ENCODE data around the gene SCT. TPM values are rescaled to one million over a fixed set of nuclear protein-coding genes. Genes with fewer than 3 reads are reported as not detected.

SCT gene, protein sequence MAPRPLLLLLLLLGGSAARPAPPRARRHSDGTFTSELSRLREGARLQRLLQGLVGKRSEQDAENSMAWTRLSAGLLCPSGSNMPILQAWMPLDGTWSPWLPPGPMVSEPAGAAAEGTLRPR
- total RNA-seq (2022; extraction: Qiagen RNA extraction; ENCODE audit: low read depth): not detected in 5 replicates

GRCh38 chr11:626475-627307, at the start of gene SCT:
SCT (minus strand) TSS chr11:627181; CDS start chr11:627143, 38 bp downstream.

DNA sequence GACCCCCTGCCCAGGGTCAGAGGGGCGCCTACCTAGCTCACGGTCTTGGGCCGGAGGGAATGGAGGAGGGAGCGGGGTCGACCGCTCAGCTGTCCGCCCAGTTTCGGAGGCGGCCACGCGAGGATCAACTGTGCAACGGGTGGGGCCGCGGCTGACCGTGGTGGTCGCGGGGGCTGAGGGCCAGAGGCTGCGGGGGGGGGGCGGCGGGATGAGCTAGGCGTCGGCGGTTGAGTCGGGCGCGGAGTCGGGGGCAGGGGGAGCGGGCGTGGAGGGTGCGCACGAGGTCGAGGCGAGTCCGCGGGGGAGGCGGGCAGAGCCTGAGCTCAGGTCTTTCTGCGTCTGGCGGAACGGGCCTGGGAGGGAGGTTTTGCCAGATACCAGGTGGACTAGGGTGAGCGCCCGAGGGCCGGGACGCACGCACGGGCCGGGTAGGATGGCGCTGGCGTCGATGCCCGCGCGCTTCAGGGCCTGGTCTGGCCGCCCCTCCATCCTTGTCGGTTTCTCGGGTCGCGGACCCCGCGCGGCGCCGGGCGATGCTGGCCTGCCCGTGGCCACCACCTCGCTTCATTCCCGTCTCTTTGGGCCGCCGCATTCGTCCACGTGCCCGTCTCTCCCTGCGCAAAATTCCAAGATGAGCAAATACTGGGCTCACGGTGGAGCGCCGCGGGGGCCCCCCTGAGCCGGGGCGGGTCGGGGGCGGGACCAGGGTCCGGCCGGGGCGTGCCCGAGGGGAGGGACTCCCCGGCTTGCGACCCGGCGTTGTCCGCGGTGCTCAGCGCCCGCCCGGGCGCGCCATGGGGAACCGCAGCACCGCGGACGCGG, 9.7 kb upstream of the SCT start, which contains the start of gene DRD4:
Gene DRD4, plus strand, starts transcription at position 759 of the 822 bp plus-strand sequence. Its CDS starts 36 bp downstream, at position 795.

DNA sequence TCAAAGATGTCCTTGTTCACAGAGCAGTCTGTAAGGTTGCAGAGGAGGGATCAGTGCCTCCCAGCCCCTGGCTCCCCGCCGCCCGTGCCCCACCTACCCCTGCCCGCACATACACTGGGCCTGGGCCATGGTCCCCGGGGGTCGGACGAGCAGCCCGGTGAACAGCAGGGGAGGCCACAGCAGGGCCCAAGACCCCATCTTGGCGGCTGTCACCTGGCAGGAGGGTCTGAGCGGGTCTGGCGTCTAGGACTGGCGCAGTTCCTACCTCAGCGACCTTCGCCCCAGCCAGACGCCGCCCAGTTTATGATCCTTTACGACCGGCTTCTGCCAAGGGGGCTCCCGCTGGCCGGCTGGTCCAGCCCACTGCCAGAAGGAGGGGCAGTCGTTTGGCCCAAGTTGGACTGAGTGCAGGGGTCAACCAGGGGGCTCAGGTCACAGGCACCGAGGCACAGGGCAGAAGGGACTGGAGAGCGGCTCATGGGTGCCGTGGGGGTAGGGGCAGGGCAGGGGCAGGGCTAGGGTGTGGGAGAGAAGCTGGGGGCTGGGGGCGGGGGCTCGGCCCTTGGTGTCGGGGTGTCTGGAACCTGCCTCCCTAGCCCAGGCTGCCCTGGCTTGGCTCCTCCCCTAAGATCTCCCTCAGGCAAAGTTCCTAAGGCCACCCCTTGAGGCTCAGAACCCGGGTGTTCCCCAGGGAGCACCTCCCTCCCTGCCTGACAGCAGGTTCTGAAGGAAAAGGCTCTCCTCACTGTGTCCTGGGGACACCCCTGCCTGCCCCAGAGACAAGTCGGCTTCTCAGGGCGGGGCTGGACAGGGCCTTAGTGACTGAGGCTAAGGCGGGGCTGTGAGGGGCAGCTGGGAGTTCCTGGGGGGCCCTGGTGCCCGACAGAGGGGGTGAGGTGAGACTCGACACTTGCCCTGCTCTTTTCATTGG, 2.0 kb downstream of the SCT start, which contains the start of gene CDHR5:
Gene CDHR5, minus strand, starts transcription at position 251 of the 931 bp plus-strand sequence. Its CDS starts 53 bp downstream, at position 198.

GRCh38 chr11:615504-616319, 11.3 kb downstream of the SCT start, which contains the start of gene IRF7:
IRF7 (minus strand) TSS chr11:615950; CDS start chr11:615364, 586 bp downstream.

Other genes starting within 250 kb of the SCT start
- gene PKP3, start 233.0 kb downstream of the SCT start, total RNA-seq (2022; extraction: Qiagen RNA extraction; ENCODE audit: low read depth): 29.9 to 39.9 TPM (median 38.6 TPM) in 5 replicates
- 60.4 to 93.3 TPM (median 87.7 TPM) in 5 replicates for gene SIGIRR, start 212.2 kb downstream of the SCT start, total RNA-seq (2022; extraction: Qiagen RNA extraction; ENCODE audit: low read depth)
- 0.72 to 1.2 TPM (median 0.88 TPM) in 5 replicates for gene ANO9, start 185.2 kb downstream of the SCT start, total RNA-seq (2022; extraction: Qiagen RNA extraction; ENCODE audit: low read depth)
- 33.8 to 46.7 TPM (median 44.8 TPM) in 5 replicates for gene PTDSS2, start 176.9 kb downstream of the SCT start, total RNA-seq (2022; extraction: Qiagen RNA extraction; ENCODE audit: low read depth)
- gene RNH1, start 119.9 kb downstream of the SCT start, total RNA-seq (2022; extraction: Qiagen RNA extraction; ENCODE audit: low read depth): 134 to 192 TPM (median 169 TPM) in 5 replicates
- gene HRAS, start 91.6 kb downstream of the SCT start, total RNA-seq (2022; extraction: Qiagen RNA extraction; ENCODE audit: low read depth): 108 to 168 TPM (median 150 TPM) in 5 replicates
- 0.54 to 0.97 TPM (median 0.77 TPM) in 5 replicates for gene LRRC56, start 89.7 kb downstream of the SCT start, total RNA-seq (2022; extraction: Qiagen RNA extraction; ENCODE audit: low read depth)
- gene LMNTD2, start 66.4 kb downstream of the SCT start, total RNA-seq (2022; extraction: Qiagen RNA extraction; ENCODE audit: low read depth): 1.9 to 3.0 TPM (median 2.3 TPM) in 5 replicates
- 45.1 to 53.1 TPM (median 51.9 TPM) in 5 replicates for gene RASSF7, start 66.2 kb downstream of the SCT start, total RNA-seq (2022; extraction: Qiagen RNA extraction; ENCODE audit: low read depth)
- 29.5 to 38.7 TPM (median 35.4 TPM) in 5 replicates for gene PHRF1, start 50.7 kb downstream of the SCT start, total RNA-seq (2022; extraction: Qiagen RNA extraction; ENCODE audit: low read depth)
- 5.8 to 8.1 TPM (median 5.9 TPM) in 5 replicates for gene IRF7, start 11.2 kb downstream of the SCT start, total RNA-seq (2022; extraction: Qiagen RNA extraction; ENCODE audit: low read depth)
- 0.08 to 0.14 TPM (median 0.09 TPM) in 3 of 5 replicates, not detected in the others for gene CDHR5, start 2.2 kb downstream of the SCT start, total RNA-seq (2022; extraction: Qiagen RNA extraction; ENCODE audit: low read depth)
- 0.10 to 0.41 TPM (median 0.24 TPM) in 5 replicates for gene DRD4, start 10.1 kb upstream of the SCT start, total RNA-seq (2022; extraction: Qiagen RNA extraction; ENCODE audit: low read depth)
- 26.1 to 38.9 TPM (median 32.1 TPM) in 5 replicates for gene DEAF1, start 68.0 kb upstream of the SCT start, total RNA-seq (2022; extraction: Qiagen RNA extraction; ENCODE audit: low read depth)
- 8.4 to 10.4 TPM (median 10.0 TPM) in 5 replicates for gene TMEM80, start 68.6 kb upstream of the SCT start, total RNA-seq (2022; extraction: Qiagen RNA extraction; ENCODE audit: low read depth)
- 76.9 to 131 TPM (median 114 TPM) in 5 replicates for gene EPS8L2, start 79.0 kb upstream of the SCT start, total RNA-seq (2022; extraction: Qiagen RNA extraction; ENCODE audit: low read depth)
- gene TALDO1, start 120.3 kb upstream of the SCT start, total RNA-seq (2022; extraction: Qiagen RNA extraction; ENCODE audit: low read depth): 394 to 439 TPM (median 414 TPM) in 5 replicates
- gene GATD1, start 150.3 kb upstream of the SCT start, total RNA-seq (2022; extraction: Qiagen RNA extraction; ENCODE audit: low read depth): 36.6 to 48.9 TPM (median 44.7 TPM) in 5 replicates
- gene CEND1, start 162.9 kb upstream of the SCT start, total RNA-seq (2022; extraction: Qiagen RNA extraction; ENCODE audit: low read depth): 1.2 to 2.7 TPM (median 1.9 TPM) in 5 replicates
- 21.8 to 34.9 TPM (median 34.1 TPM) in 5 replicates for gene SLC25A22, start 171.1 kb upstream of the SCT start, total RNA-seq (2022; extraction: Qiagen RNA extraction; ENCODE audit: low read depth)
- 8.6 to 14.2 TPM (median 13.8 TPM) in 5 replicates for gene PIDD1, start 178.1 kb upstream of the SCT start, total RNA-seq (2022; extraction: Qiagen RNA extraction; ENCODE audit: low read depth)
- gene RPLP2, start 182.8 kb upstream of the SCT start, total RNA-seq (2022; extraction: Qiagen RNA extraction; ENCODE audit: low read depth): 1,669 to 2,765 TPM (median 2,317 TPM) in 5 replicates
- 36.8 to 63.3 TPM (median 53.7 TPM) in 5 replicates for gene PNPLA2, start 191.7 kb upstream of the SCT start, total RNA-seq (2022; extraction: Qiagen RNA extraction; ENCODE audit: low read depth)
- gene CRACR2B, start 200.7 kb upstream of the SCT start, total RNA-seq (2022; extraction: Qiagen RNA extraction; ENCODE audit: low read depth): 5.0 to 6.2 TPM (median 5.5 TPM) in 5 replicates
- 811 to 833 TPM (median 824 TPM) in 5 replicates for gene CD151, start 205.8 kb upstream of the SCT start, total RNA-seq (2022; extraction: Qiagen RNA extraction; ENCODE audit: low read depth)
- 586 to 744 TPM (median 634 TPM) in 5 replicates for gene POLR2L, start 215.3 kb upstream of the SCT start, total RNA-seq (2022; extraction: Qiagen RNA extraction; ENCODE audit: low read depth)
- 133 to 197 TPM (median 190 TPM) in 5 replicates for gene TSPAN4, start 215.7 kb upstream of the SCT start, total RNA-seq (2022; extraction: Qiagen RNA extraction; ENCODE audit: low read depth)